HG03565 (cell line): ENCODE data around the gene ORM2.
"Not testable (repeated sequence)": the region's sequence is repeated elsewhere in the genome, so short reads cannot be mapped to it uniquely, and the experiment has no call there.

Experiments used
- ATAC-seq: cut with Tn5 transposase; IDR thresholded peaks from one replicate; pipeline ENCODE4 v1.9.1; 2021; ENCODE audit warnings: mild to moderate bottlenecking, moderate library complexity; ENCODE audit not compliant: unreplicated experiment

The ORM2 gene

DNA sequence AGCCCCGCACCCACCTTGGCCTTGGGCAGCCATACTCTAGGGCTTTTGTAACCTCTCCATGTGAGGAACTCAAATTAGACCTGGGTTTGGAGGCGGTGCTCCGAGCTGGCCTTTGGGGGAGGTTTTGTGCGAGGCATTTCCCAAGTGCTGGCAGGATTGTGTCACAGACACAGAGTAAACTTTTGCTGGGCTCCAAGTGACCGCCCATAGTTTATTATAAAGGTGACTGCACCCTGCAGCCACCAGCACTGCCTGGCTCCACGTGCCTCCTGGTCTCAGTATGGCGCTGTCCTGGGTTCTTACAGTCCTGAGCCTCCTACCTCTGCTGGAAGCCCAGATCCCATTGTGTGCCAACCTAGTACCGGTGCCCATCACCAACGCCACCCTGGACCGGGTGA, at the start of gene ORM2:
Gene ORM2, plus strand, starts transcription at position 245 of the 398 bp plus-strand sequence. Its CDS starts 36 bp downstream, at position 281.
- not testable (repeated sequence) for ATAC-seq

DNA sequence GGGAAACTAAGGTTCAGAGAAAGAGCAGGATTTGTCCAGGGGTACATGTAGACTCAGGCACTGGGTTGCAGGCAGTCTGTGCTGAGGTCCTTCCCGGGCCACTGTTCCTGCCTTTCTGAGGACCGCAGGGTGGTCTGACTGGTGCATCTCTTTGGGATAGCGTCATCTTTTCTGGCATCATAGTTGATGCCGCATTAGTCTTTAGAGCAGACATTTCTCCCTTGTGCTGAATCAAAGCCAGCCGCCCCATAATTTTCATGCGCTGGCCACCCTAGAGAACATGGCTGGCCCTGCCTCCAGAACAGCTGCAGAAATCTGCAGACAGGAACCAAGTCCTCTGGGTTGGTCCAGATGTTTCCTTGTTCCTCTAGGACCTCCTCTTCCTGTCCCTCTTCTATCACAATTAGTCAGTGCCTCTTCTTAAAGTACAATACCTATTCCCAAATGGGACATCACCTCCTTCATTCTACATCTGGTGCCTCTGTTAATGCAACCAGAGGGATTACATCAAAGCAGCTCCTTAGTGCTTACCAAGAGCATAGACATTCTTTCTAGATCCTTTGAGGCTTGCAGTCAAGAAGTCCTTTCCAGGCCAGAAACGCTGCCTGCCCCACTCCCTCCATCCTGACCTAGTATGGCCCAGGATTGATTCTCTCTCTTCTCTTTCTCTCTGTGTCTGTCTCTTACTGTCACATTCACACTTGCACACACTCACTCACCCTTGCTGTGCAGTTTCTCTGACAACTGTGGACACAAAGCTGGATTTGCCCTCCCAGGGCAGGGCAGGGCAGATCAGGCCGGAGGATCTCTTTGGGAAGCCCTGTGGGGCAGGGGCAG, 48.8 kb upstream of the ORM2 start:
- no peak for ATAC-seq

DNA sequence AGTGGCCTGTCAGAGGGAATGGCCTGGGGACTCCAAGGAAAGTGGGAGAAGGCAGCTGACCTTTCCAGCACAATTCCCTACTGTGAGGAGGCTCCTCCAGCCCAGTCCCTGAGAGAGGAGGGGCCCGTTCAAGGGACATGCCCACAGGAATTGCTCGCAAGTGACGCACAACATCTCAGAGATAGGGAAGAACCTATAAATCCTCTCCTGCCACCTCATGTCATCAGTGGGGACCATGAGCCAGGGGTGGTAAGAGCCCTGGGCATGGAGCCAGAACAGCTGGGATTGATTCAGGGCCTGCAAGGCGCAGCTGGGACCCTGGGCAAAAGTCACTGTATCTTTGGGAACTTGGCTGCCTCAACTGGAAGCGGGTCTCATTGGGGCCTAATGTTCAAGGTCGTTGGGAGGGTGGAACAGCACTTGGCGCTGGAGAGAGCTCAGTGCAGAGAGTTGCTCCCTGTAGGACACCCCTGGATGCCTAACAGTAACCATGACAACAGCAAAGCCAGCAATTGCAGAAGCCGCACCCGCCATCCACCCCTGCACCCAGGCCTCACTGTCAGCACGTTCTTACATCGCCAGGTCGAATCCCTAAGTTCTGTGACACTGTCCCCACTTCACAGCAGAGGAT, 48.1 kb upstream of the ORM2 start:
- no peak for ATAC-seq

DNA sequence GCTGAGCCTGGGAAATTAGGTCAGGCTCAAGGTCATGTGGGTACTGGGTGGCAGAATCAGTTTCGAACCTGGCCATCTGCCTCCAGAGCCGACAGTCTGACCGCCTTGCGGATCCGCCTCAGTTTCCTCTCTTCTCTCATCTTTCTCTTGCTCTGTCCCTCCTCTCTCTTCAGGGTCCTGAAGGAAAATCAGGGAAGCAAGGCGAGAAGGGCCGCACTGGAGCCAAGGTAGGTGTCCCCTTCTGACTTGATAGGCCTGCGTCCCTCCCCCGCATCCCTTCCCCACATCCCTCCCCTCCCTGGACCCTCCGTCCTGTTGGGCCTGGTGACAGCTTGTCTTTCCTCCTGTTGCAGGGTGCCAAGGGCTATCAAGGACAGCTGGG, 47.6 kb upstream of the ORM2 start:
- ATAC-seq, result no peak

DNA sequence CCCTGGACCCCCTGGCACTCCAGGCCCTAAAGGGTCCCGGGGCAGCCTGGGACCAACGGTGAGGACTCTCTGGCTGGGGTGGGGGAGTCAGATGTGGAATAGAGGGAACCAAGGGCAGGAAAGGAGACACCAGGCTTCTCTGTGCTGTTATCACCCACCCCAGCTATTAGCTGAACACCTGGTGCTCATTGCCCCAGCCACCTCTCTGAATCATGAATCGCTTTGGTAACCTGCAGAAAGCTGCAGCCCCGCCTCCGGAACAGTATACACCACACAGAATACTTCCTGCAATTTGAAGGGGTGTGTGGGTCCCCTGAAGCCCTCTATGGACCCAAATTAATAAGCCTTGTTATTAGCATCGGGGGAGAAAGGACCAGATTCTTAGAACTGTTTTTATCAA, 47.2 kb upstream of the ORM2 start:
- no peak for ATAC-seq

DNA sequence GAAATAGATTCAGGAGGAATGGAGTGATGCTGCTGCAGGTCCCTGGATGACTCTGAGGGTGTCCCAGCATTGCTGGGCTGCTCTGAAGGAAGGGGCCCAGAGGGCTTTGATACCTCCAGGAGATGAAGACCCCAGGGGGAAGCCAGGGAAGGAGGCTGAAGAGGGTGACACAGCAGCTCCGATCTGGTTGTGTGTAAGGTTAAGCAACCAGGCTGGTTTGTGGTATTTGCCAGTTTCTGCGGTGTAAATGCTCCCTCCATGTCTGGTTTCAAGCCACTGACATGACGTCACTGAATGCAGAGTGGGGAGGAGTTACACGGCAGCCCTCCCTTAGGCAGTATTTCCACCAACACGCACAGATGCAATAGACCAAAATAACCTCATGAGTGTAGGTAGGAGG, 46.7 kb upstream of the ORM2 start:
- no peak for ATAC-seq

DNA sequence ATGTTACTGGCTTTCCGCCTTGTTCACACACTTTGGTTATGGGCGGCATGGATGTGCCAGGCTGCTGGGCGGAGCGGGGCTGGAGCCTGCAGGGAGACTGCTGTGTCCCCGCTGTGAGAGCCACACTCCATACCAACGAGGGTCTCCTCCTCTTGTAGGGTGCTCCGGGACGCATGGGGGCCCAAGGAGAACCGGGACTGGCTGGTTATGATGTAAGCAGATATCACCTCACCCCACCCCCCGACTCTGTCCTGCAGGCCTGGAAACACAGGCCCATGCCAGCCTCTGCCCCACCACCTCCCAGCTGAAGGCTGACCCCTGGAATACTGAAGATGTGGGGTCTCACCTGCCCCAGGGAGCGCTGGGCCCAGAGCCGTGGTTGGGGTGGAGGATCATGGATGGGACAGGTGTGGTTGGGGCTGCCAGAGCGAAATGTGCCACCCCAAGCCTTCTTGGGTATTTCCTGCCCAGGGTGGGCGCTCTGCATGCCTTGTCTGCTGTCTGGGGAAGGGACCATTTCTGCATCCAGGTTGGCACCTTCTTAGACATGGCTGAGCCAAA, 46.0 kb upstream of the ORM2 start:
- no peak for ATAC-seq

DNA sequence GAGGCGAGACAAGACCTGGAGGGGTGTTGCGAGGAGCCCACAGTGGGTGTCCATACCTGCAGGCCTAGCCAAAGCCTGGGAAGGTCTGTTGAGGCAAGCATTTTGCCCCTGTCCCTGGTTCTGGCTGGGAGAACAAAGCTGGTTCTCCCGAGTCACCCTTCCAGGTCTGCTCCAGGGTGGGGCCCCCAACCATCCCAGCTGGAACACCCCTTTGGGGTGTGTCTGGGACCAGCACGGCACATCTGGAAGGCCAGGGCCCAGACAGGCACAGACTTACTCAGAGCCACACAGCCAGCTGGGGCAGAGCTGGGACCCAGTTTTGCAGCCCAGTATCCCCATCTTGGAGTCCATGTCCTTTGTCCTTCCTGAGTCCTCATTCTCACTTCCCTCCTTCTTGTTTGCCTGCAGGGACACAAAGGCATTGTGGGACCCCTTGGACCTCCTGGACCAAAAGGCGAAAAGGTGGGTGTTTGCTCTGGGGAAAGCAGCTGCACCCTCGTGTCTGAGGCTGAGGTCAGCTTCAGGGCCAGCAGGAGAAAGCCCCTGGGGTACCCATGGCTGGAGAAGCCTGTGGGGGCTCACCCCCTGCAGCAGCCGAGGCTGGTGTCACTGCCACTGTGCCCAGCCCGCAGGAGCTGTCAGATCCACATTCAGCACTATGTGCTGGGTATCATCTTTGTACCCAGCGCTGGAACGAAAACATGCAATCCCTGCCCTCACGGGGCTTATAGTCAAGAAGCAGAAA, 45.2 kb upstream of the ORM2 start:
- ATAC-seq, result no peak

DNA sequence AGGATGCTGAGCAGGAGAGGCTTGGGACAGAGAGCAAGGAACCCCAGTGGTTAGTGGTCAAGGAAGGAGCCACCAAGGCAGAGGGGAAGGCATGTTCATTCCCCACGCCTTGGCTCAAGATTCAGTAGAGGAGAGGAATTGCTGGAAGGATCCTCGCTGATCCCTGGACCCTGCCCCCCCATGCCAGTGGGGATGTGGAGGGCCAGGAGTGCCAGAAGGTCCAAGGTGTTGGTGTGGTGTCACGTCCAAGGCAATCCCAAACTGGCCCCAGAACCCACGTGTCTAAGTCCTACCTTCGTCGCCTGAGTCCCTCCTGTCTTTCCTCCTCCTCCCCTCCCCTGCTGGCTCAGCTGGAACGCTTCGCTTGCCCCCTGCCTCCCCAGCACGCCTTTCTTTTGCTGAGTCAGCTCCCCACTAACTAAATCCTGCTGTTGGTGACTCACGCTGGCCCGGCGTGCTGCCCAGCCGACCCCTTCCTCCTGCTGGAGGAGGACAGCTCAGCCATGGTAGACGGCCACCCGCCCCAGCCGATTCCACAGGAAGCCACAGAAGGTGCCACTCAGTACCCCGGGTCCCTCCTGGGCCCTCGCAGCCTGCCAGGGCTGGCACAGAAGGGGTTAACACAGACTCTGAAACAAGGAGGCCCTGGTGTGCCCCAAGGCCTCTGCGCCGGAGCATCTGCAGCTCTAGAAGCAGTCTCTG, 44.4 kb upstream of the ORM2 start:
- no peak for ATAC-seq

DNA sequence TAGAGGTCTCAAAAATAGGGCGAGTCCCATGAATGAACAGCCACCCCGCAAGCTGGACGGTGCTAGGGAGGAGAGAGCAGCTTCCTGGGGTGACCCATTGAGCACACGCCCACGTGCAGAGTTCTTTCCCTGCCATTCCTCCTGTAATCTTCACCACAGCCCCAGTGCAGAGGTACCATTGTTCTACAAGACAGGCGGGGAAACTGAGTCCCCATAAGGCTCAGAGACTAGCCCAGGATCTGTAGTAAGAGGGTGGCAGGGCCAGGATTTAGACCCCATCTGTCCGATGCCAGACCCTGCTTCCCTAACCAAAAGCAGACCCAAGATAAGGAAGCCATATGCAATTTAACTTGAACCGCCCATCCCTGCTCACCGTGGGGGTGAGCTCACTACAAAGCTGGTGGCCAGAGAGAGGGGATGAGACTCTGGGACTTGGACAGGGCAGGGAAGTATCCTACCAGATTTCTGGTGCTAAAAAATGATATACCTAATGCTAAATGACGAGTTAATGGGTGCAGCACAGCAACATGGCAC, 43.5 kb upstream of the ORM2 start:
- ATAC-seq, result no peak

DNA sequence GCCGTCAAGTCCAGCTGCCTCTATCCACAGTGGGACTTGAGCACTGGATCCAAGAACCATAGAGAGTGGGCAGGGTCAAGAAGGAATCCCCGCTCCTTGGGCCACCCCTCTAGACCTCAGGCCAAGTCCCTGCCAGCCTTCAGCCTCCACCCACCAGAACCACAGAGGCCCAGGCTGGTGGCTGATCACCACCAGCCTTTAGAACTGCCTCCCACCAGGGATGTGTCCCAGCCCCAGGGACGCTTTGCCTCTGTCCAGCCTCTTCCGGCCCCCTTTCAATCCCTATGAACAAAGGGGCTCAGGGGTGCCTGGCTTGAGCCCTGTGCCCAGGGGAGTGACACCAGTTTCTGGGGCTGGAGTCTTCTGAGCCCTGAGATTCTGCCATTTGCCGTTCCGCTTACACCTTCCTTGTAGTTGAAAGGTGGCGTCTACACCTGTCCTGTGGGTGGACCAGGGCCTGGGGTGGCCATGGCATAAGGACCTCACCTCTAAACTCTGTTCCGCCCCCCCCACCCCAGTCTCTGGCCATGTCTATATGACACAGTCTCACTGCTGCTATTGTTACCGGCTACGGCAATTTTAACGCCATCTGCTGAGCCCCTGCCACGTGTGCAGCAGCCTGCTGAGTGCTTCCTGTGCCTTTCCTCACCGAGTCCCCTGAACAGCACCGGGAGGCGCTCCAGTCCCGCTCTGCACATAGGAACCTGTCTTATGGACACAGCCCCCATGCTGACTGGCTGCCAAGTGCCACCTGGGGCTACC, 42.5 kb upstream of the ORM2 start:
- ATAC-seq, result no peak

DNA sequence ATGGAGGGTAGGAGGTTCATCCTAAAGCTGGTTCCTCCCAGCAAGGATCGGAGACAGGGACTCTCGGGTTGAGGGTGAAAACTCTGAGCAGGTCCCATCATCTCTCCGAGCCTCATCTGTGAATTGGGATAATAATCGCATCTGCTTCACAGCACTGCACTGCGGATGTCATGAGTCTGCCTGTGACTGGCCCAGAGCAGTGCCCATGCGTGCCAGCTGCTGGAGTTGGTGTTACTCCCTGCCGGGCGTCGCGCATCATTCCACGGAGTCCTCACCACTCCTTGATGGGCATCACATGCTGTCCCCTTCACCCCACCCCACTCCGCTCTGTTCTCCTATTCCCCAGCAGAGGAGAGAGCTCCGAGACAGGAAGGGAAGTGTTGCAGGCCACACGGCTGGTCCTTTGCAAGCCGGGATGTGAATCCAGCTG, 41.9 kb upstream of the ORM2 start:
- ATAC-seq, result no peak

DNA sequence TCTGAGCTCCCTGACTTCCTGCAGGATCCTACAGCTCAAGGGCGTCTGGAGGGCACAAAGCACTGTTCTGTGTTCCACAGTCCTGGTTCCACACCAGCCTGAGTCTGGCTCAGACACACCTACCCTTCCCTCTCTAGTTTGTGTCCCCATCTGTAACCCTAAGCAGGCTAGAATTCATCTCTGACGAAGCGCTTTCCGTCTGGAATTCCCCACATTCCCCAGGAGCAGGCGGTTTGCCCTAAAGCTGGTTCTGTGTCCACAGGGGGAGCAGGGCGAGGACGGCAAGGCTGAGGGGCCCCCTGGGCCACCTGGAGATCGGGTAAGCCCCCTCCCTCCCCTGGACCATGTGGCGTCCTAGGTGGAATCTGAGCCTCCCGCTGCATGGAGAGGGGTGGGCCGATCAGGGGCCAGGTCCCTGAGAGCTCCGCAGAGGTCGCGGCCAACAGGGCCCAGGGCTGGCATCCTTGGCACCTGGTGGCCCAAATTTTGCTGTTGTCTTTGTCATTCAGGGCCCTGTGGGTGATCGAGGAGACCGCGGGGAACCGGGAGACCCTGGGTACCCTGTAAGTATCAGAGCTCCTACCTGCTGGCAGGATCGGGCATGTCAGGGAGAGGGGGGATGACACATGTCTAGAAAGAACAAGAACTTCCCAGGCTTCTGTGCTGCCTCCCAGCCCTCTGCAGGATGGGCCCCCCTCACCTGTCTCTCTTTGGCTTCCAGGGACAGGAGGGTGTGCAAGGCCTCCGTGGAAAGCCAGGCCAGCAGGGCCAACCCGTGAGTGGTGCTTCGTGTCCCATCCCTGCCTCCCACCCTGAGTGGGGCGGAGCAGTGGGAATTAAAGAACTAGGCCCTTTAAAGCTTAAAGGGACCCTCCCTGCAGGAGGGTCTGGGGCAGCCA, 41.2 kb upstream of the ORM2 start:
- ATAC-seq, result no peak

DNA sequence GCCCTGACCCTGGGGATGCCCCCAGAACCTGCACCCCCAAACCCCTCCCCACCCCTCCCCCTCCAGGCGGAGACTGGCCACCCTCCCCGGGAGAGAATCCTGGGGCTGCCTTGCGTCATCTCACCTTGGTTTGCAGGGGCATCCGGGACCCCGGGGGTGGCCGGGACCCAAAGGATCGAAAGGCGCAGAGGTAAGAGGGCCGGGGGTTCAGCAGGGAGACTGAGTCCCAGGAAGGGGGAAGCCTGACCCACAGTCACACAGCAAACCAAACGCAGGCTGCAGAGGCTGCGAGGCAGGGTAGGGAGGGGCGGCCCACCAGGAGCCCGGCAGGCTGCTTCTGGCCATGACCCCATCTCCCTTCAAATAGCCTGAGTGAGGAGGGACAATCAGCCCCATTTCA, 40.6 kb upstream of the ORM2 start:
- no peak for ATAC-seq

DNA sequence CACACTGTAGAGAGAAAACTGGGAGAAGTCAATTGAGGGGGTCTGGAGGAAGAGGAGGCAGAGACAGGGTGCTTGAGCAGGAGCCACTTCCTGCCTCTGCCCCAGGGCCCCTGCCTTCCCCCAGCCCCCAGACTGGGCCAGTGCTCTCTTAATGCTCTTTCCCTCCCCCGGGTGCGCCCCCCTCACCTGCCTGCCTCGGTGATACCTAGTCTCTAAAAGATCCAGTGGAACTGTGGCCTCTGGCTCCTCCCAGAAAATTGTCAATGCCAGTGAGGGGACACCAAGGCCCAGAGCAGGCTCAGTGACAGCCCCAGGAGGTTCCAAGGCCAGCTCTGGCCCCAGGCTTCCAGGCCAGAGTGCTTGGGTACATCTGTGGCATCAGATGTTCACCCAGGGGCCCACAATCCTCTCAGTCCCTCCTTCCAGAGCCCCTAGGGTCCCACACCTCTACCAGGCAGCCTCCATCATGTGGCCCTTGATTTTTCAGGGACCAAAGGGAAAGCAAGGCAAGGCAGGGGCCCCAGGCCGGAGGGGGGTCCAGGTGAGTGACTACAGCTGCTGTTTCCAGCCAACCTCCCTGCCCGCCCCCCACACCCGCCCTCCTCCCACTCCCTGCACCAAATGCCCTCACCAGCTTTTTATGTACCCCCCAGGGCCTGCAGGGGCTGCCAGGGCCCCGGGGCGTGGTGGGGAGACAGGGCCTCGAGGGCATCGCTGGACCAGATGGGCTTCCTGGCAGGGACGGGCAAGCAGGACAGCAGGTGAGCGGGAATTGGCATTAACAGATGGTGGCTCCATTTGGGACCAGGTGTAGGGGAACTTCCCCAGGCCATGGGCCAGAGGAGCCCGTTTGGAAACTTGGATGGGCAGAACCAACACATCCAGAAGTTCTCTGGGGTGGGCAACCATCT, 39.8 kb upstream of the ORM2 start:
- ATAC-seq, result no peak

DNA sequence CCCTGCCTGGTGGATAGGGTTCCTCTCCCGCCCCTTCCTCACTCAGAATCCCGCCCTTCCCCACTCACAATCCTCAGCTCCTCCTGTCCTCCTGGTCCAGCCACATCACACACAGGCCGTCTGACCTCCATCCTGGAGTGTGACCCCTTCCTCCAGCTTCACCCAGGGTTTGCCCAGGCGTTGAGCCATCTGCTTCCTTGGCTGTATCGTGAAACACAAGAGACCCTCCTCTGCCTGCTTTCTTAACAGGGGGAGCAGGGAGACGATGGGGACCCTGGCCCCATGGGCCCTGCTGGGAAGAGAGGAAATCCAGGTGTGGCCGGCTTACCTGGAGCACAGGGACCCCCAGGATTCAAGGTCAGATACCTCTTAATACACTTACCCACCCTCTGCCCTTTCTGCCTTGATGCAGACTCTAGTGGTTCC, 39.1 kb upstream of the ORM2 start:
- ATAC-seq, result no peak

DNA sequence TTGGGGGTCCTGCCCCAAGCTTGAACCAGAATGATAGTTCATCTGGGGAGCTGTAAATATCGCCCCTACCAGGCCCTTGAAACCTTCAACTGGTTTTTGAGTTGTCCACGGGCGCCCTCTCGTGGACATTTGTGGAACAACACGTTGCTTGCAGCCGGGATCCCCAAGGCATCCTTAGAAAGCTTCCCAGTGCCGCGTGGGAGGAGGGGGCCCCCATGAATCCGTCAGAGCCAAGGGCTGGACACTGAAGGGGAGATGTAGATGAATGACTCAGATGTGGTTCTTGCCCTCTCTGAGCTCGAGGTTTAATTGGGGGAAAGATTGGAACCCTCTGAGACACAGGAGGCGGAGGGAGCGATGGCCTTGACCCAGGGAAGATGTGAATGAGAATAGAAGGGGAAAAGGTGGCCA, 38.6 kb upstream of the ORM2 start:
- no peak for ATAC-seq
